Retinal pigment epithelial cell (primary cell): ENCODE results near the gene DNAJC11.
A peak's percentile ranks its signal among the peaks of the same experiment; 100 is the strongest.
"Not testable (repeated sequence)": the region's sequence is repeated elsewhere in the genome, so short reads cannot be mapped to it uniquely, and the experiment has no call there.

Source experiments
- DNase-seq: peaks from one replicate; pipeline ENCODE4 v3.0.0-alpha.2; 2010; ENCODE audit warnings: low read depth
- H3K4me3 ChIP-seq: 2 replicates; pipeline ENCODE4 v1.5.1; 2011; ENCODE audit warnings: mild to moderate bottlenecking, low read length, control low read depth, moderate library complexity
- TF ChIP-seq, protein P1 (sequence below): conservative IDR thresholded peaks from 2 replicates; pipeline ENCODE4 v1.5.1; 2011; ENCODE audit warnings: low read depth, low read length, control low read depth, inconsistent platforms

The DNAJC11 gene

DNA sequence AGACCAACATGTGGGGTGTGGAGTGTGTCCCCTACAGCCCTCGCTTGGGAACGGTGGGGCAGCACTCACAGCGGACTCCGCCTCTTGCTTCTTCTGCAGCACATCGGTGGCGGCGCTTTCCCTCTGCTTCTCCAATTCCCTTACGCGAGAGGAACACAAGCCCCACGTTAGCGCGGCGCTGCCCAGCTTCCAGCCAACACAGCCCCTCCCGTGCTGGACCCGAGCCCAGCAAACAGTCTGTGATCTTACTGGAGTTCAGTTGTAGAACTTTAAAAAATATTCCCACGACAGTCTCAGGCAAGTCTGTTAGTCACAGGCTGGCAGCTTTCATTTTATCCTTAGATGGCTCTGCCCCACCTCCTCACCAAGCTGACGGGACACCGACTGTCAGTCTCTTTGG, 63.4 kb downstream of the DNAJC11 start:
- DNase-seq = no peak
- no peak overlapping the region for H3K4me3 ChIP-seq
- TF ChIP-seq, protein P1, sequence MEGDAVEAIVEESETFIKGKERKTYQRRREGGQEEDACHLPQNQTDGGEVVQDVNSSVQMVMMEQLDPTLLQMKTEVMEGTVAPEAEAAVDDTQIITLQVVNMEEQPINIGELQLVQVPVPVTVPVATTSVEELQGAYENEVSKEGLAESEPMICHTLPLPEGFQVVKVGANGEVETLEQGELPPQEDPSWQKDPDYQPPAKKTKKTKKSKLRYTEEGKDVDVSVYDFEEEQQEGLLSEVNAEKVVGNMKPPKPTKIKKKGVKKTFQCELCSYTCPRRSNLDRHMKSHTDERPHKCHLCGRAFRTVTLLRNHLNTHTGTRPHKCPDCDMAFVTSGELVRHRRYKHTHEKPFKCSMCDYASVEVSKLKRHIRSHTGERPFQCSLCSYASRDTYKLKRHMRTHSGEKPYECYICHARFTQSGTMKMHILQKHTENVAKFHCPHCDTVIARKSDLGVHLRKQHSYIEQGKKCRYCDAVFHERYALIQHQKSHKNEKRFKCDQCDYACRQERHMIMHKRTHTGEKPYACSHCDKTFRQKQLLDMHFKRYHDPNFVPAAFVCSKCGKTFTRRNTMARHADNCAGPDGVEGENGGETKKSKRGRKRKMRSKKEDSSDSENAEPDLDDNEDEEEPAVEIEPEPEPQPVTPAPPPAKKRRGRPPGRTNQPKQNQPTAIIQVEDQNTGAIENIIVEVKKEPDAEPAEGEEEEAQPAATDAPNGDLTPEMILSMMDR = no peak

DNA sequence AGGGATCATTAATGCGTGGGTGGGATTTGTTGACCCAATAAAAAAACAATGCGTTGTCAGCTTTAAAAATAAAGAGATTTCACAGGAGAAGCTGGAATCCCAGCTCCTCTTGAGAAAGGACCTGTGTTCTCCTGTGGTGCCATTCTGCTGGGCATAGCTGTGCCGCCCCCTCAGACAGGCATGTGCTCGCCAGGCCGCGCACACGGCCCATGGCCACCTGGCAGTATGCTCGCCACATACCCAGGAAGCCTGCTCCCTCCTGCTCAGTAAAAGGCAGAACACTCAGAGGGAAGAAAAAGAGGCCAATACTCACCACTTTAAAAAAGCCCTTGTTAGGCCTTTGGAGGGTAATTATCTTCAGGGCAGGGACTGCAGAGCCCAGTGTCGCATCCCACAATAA, 63.8 kb downstream of the DNAJC11 start:
- DNase-seq = no peak
- TF ChIP-seq, protein P1 = no peak
- no peak overlapping the region for H3K4me3 ChIP-seq

DNA sequence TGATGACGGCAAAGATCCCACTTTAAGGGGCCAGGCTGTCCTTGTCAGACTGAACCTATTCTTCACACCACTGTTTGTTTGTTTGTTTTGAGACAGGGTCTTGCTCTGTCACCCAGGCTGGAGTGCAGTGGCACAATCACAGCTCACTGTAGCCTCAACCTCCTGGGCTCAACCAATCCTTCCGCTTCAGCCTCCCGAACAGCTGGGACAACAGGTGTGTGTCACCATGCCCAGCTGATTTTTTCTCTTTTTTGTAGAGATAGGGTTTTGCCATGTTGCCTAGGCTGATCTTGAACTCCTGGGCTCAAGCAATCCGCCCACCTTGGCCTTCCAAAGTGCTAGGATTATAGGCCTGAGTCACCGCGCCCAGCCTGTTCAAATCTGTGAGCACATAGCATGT, 64.8 kb downstream of the DNAJC11 start:
- H3K4me3 ChIP-seq, DNase-seq: not testable (repeated sequence)

DNA sequence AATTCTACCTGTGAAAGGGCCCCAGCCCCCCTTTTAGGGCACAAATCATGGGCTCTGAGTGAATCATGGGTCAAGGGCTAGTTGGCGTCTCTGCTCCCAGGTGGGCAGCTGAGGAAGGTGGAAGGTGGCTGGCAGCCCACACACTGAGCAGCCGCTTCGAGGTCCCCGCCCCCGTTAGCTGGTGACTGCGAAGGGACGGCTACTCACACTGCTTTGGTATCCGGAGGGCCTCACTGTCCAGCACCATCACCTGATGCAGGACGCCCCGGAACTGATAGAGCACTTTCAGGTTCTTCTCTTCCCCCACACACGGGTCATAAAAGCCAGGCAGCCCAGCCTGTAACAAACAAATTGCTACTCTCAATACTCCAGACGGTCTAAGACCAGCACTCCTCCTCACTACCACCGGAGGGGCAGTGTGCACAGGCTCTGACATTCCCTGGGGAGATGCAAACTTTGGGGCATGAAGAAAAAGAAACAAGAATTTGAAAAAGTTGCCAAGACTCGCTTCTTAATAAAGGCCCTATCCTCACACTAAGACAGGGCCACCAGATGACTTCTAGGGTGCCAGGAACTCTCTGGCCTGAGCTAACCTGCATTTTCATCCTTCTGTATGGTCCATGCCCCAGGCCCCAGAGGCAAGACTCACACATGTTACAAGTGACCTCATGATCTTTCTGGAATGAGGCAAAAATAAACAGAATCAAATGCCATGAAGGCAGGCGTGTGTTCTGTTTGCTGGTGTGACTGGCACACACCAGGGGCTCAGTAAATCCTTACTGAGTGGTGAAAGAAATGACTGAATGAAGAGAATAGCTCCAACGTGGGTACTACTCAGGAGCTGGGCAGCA, 65.5 kb downstream of the DNAJC11 start:
- TF ChIP-seq, protein P1 = no peak
- no peak overlapping the region for H3K4me3 ChIP-seq
- no peak for DNase-seq

DNA sequence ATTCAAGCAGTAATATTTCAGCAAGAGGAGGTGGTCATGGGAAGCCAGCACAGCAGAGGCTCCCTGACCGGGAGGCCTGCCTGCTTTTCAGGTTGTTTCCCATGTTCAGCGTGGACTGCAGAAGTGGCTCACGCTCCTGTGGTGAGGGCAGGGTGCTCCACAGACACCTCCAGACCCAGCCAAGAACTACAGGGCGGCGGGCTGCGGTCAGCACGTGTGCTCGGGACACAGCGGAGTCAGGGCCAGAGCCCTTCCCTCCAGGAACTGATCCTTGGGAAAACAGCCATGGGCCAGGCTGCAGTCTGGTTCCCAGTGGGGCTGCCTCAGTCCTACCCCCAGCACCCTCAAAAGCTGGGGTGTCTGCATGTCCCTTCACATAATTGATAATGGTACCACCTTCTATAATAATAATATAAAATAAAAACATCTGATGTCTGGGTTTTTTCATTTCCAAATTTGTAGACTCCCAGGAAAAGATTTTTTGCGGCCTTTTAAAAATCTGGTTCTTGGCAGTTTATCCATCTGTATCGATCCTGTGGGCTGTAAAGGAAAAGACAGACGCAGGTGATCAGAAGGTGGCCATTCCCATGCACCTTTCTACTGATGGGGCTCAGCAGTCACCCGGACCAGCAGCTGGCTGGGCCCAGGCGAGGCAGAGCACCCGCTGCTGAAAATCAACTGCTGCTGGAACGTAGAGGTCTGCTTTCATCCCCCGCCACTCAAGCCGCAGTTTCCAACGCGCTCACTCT, 66.3 kb downstream of the DNAJC11 start:
- H3K4me3 ChIP-seq = no peak overlapping the region
- DNase-seq = no peak
- TF ChIP-seq, protein P1 = no peak

DNA sequence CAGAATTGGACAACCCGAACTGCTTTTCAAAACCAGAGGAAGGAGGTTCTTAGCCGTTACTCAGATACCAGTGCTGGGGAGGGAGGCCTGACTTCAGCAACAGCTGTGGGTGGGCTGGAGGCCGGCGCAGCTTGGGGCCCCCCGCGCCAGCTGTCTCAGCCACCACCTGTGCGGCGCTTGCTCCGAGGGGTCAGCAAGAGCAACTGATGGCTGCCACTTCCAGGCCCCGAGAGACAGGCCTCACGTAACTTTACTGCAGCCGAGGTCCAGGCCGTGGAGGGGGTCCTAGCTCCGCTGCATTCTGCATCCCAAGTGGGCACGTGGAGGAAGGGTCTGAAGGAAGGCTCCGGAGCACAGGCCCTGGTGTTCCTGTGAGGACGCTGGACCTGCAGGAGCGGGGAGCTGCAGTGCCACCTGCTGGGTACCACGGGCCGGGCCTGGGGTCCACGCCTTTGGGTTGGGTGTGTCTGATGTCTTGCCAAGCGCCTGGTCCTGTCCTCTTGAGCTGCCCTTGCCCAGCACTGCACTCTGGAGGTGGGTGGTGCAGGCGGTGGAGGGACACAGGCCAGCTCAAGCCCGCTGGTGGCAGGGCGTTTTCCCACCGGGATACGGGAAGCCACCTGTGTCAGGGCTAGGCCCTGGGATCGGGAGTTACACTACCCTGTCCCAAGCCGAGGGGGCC, 67.1 kb downstream of the DNAJC11 start:
- TF ChIP-seq, protein P1 = peak; percentile 75
- no peak overlapping the region for H3K4me3 ChIP-seq
- DNase-seq = no peak
